ENCODE results near the gene SPTBN1. TPM values are rescaled to one million over a fixed set of nuclear protein-coding genes. Genes with fewer than 3 reads are reported as not detected.

The SPTBN1 gene
- total and polyA plus RNA-seq, 7 experiments from 2014 or later, result 43.3 to 207 (median 171) TPM

- no peak overlapping the region for H3K27ac ChIP-seq (ENCODE audit: low read depth, low read length)
- Mint-ChIP-seq H3K4me3 (no peak overlapping the region), H3K27me3 (no peaks in the 10 kb centered on the region), H3K9me3 (no peaks in the 10 kb centered on the region), H3K36me3 (peaks cover 15 to 87% (median 51%) of the 10 kb centered on the region in 5 donors), H3K27ac (peak overlapping the region in 8 of 9 donors; percentile 30 to 93 (median 68)), H3K4me1 (peaks cover 0 to 22% (median 5%) of the 10 kb centered on the region in 7 donors)
- ChIA-PET CTCF (interaction anchor here (0.8 to 1.8 kb wide), 6 partner anchors 8 to 508 kb away, joined by 3 to 9 read pairs (median 4); no protein-coding TSS in a partner anchor), POLR2A (no interaction called here)
- no peaks in the 10 kb centered on the region for H3K27me3 ChIP-seq (ENCODE audit: control insufficient read depth in 2 of 2, insufficient read depth in 2 of 2, low read length in 2 of 2)
- ATAC-seq, result no peak
- H3K36me3 ChIP-seq (ENCODE audit: control insufficient read depth in 2 of 3, insufficient read depth in 3 of 3, low read length in 3 of 3), result peaks cover 31 to 87% (median 52%) of the 10 kb centered on the region in 3 experiments
- intact Hi-C loops (cut with micrococcal nuclease), result loop anchor here (5.0 kb wide), 4 partner anchors 36 to 346 kb away; partner anchors contain the start of gene EML6 (in 1 of the 2)
- no peaks in the 10 kb centered on the region for H3K4me1 ChIP-seq (ENCODE audit: control insufficient read depth in 2 of 2, insufficient read depth in 2 of 2, low read length in 2 of 2)
- H3K4me3 ChIP-seq (ENCODE audit: low read length), result no peak overlapping the region
- H3K9me3 ChIP-seq (ENCODE audit: control insufficient read depth in 2 of 3, low read length in 3 of 3), result no peaks in the 10 kb centered on the region
- DNase-seq, result no peak
These were observed 210.6 kb downstream of the SPTBN1 start for GRCh38 chr2:54666634-54667265.

- H3K27me3 ChIP-seq (ENCODE audit: control insufficient read depth in 2 of 2, insufficient read depth in 2 of 2, low read length in 2 of 2), result no peaks in the 10 kb centered on the region
- no peak overlapping the region for H3K27ac ChIP-seq (ENCODE audit: low read depth, low read length)
- H3K9me3 ChIP-seq (ENCODE audit: control insufficient read depth in 2 of 3, low read length in 3 of 3), result no peaks in the 10 kb centered on the region
- H3K4me1 Mint-ChIP-seq, result peaks cover 0 to 22% (median 5%) of the 10 kb centered on the region in 7 donors
- H3K4me1 ChIP-seq (ENCODE audit: control insufficient read depth in 2 of 2, insufficient read depth in 2 of 2, low read length in 2 of 2), result no peaks in the 10 kb centered on the region
- H3K4me3 ChIP-seq (ENCODE audit: low read length), result no peak overlapping the region
- peak overlapping the region in 6 of 9 donors; percentile 28 to 87 (median 74) for H3K27ac Mint-ChIP-seq
- no peak overlapping the region for H3K4me3 Mint-ChIP-seq
- no peaks in the 10 kb centered on the region for H3K9me3 Mint-ChIP-seq
- no peaks in the 10 kb centered on the region for H3K27me3 Mint-ChIP-seq
- ATAC-seq, result no peak
- no peak for DNase-seq
- H3K36me3 Mint-ChIP-seq, result peaks cover 15 to 85% (median 49%) of the 10 kb centered on the region in 5 donors
- CTCF ChIA-PET, result interaction anchor here (0.8 to 1.3 kb wide), 2 partner anchors 9 to 508 kb away, joined by 3 read pairs; no protein-coding TSS in a partner anchor
- intact Hi-C loops (cut with micrococcal nuclease), result loop anchor here (5.0 kb wide), 4 partner anchors 35 to 345 kb away; partner anchors contain the start of gene EML6 (in 1 of the 2)
- peaks cover 27 to 82% (median 47%) of the 10 kb centered on the region in 3 experiments for H3K36me3 ChIP-seq (ENCODE audit: control insufficient read depth in 2 of 3, insufficient read depth in 3 of 3, low read length in 3 of 3)
- POLR2A ChIA-PET, result no interaction called here
These were observed 211.1 kb downstream of the SPTBN1 start for GRCh38 chr2:54667266-54667639.

GRCh38 chr2:54667726-54668650, 211.9 kb downstream of the SPTBN1 start:
- intact Hi-C loops (cut with micrococcal nuclease), result loop anchor here (5.0 kb wide), 4 partner anchors 34 to 344 kb away; partner anchors contain the start of gene EML6 (in 1 of the 2)
- Mint-ChIP-seq H3K9me3 (no peaks in the 10 kb centered on the region), H3K27me3 (no peaks in the 10 kb centered on the region), H3K4me3 (peak overlapping the region in 1 of 10 donors; percentile 30), H3K36me3 (peaks cover 7 to 81% (median 43%) of the 10 kb centered on the region in 5 donors), H3K27ac (peak overlapping the region in 5 of 9 donors; percentile 0 to 87 (median 36)), H3K4me1 (peaks cover 6 to 27% (median 11%) of the 10 kb centered on the region in 7 donors)
- ChIA-PET CTCF (no interaction called here), POLR2A (interaction anchor here (0.7 kb wide), 1 partner anchor 466 kb away, joined by 4 read pairs; no protein-coding TSS in a partner anchor)
- Histone ChIP-seq H3K27me3 (ENCODE audit: control insufficient read depth in 2 of 2, insufficient read depth in 2 of 2, low read length in 2 of 2) (no peaks in the 10 kb centered on the region), H3K4me1 (ENCODE audit: control insufficient read depth in 2 of 2, insufficient read depth in 2 of 2, low read length in 2 of 2) (no peaks in the 10 kb centered on the region), H3K4me3 (ENCODE audit: low read length) (no peak overlapping the region), H3K9me3 (ENCODE audit: control insufficient read depth in 2 of 3, low read length in 3 of 3) (no peaks in the 10 kb centered on the region), H3K27ac (ENCODE audit: low read depth, low read length) (no peak overlapping the region), H3K36me3 (ENCODE audit: control insufficient read depth in 2 of 3, insufficient read depth in 3 of 3, low read length in 3 of 3) (peaks cover 23 to 75% (median 46%) of the 10 kb centered on the region in 3 experiments)
- ATAC-seq, result no peak
- no peak for DNase-seq

GRCh38 chr2:54668711-54669110, 212.6 kb downstream of the SPTBN1 start:
- DNase-seq (no peak), ATAC-seq (no peak)
- Mint-ChIP-seq H3K4me1 (peaks cover 13 to 35% (median 17%) of the 10 kb centered on the region in 7 donors), H3K9me3 (no peaks in the 10 kb centered on the region), H3K27me3 (peaks cover 0 to 4% (median 0%) of the 10 kb centered on the region in 5 donors), H3K27ac (peak overlapping the region in 1 of 9 donors; percentile 48), H3K36me3 (peaks cover 6 to 74% (median 40%) of the 10 kb centered on the region in 5 donors), H3K4me3 (no peak overlapping the region)
- H3K4me3 ChIP-seq (ENCODE audit: low read length), result no peak overlapping the region
- H3K27me3 ChIP-seq (ENCODE audit: control insufficient read depth in 2 of 2, insufficient read depth in 2 of 2, low read length in 2 of 2), result no peaks in the 10 kb centered on the region
- no peaks in the 10 kb centered on the region for H3K4me1 ChIP-seq (ENCODE audit: control insufficient read depth in 2 of 2, insufficient read depth in 2 of 2, low read length in 2 of 2)
- H3K9me3 ChIP-seq (ENCODE audit: control insufficient read depth in 2 of 3, low read length in 3 of 3), result no peaks in the 10 kb centered on the region
- ChIA-PET CTCF (no interaction called here), POLR2A (interaction anchor here (0.7 kb wide), 1 partner anchor 466 kb away, joined by 4 read pairs; no protein-coding TSS in a partner anchor)
- intact Hi-C loops (cut with micrococcal nuclease), result loop anchor here (5.0 kb wide), 4 partner anchors 34 to 344 kb away; partner anchors contain the start of gene EML6 (in 1 of the 2)
- peaks cover 18 to 68% (median 40%) of the 10 kb centered on the region in 3 experiments for H3K36me3 ChIP-seq (ENCODE audit: control insufficient read depth in 2 of 3, insufficient read depth in 3 of 3, low read length in 3 of 3)
- H3K27ac ChIP-seq (ENCODE audit: low read depth, low read length), result no peak overlapping the region

GRCh38 chr2:54669677-54670484, 213.8 kb downstream of the SPTBN1 start:
- H3K27ac ChIP-seq (ENCODE audit: low read depth, low read length), result no peak overlapping the region
- H3K27me3 ChIP-seq (ENCODE audit: control insufficient read depth in 2 of 2, insufficient read depth in 2 of 2, low read length in 2 of 2), result no peaks in the 10 kb centered on the region
- H3K4me3 ChIP-seq (ENCODE audit: low read length), result no peak overlapping the region
- POLR2A ChIA-PET, result no interaction called here
- H3K4me1 Mint-ChIP-seq, result peaks cover 20 to 36% (median 21%) of the 10 kb centered on the region in 7 donors
- no peak overlapping the region for H3K4me3 Mint-ChIP-seq
- H3K4me1 ChIP-seq (ENCODE audit: control insufficient read depth in 2 of 2, insufficient read depth in 2 of 2, low read length in 2 of 2), result no peaks in the 10 kb centered on the region
- H3K9me3 Mint-ChIP-seq, result no peaks in the 10 kb centered on the region
- H3K9me3 ChIP-seq (ENCODE audit: control insufficient read depth in 2 of 3, low read length in 3 of 3), result no peaks in the 10 kb centered on the region
- H3K27me3 Mint-ChIP-seq, result peaks cover 0 to 11% (median 0%) of the 10 kb centered on the region in 5 donors
- intact Hi-C loops (cut with micrococcal nuclease), result loop anchor here (5.0 kb wide), 4 partner anchors 32 to 342 kb away; partner anchors contain the start of gene EML6 (in 1 of the 2)
- CTCF ChIA-PET, result no interaction called here
- peaks cover 6 to 63% (median 35%) of the 10 kb centered on the region in 5 donors for H3K36me3 Mint-ChIP-seq
- H3K36me3 ChIP-seq (ENCODE audit: control insufficient read depth in 2 of 3, insufficient read depth in 3 of 3, low read length in 3 of 3), result peaks cover 18 to 56% (median 30%) of the 10 kb centered on the region in 3 experiments
- no peak for ATAC-seq
- peak overlapping the region in 4 of 9 donors; percentile 12 to 58 (median 42) for H3K27ac Mint-ChIP-seq
- DNase-seq, result no peak

Data from naive thymus-derived CD4-positive, alpha-beta T cell (primary cell).